ENCODE results near the gene ACP6.

GRCh38 chr1:147609358-147609757 lies 61.0 kb downstream of the ACP6 start:
- TF ChIP-seq CTCF (conservative IDR thresholded peaks at IDR 0.05; ENCODE audit: low read length) (no peak), EZH2phosphoT487 (IDR thresholded peaks at IDR 0.05; ENCODE audit: borderline replicate concordance, low read depth, low read length) (no peak)
